Activated T-cell treated with anti-CD3 and anti-CD28 coated beads, Interleukin-2, amount 50 U/mL, for 72 hours (primary cell): ENCODE results near the gene F2RL3. TPM values are rescaled to one million over a fixed set of nuclear protein-coding genes. Genes with fewer than 3 reads are reported as not detected.

Experiments
- total RNA-seq, 2 donors: library from RNA; stranded (reverse); gene quantifications; one replicate each; pipeline ENCODE4 v1.2.3, GENCODE V29; 2022

Gene F2RL3
- total RNA-seq, 2 donors from 2014 or later, result not detected

Other genes starting within 250 kb of the F2RL3 start
- 10 to 100 TPM; 75.8 to 81.1 TPM for gene SMIM7, start 228.9 kb upstream of the F2RL3 start, total RNA-seq
- 1 to 10 TPM; 1.6 to 2.6 TPM for gene TMEM38A, start 227.9 kb upstream of the F2RL3 start, total RNA-seq
- gene NWD1, start 169.2 kb upstream of the F2RL3 start, total RNA-seq, result not detected
- gene SIN3B, start 59.6 kb upstream of the F2RL3 start, total RNA-seq, result 10 to 100 TPM; 50.7 to 51.1 TPM
- gene CPAMD8, start 137.8 kb downstream of the F2RL3 start, total RNA-seq, result under 1 TPM; 0.28 to 0.43 TPM
- gene HAUS8, start 186.5 kb downstream of the F2RL3 start, total RNA-seq, result 10 to 100 TPM; 37.3 to 45.6 TPM
- gene MYO9B, start 186.8 kb downstream of the F2RL3 start, total RNA-seq, result 100 to 1,000 TPM; 106 to 135 TPM